SJCRH30 (cell line): ENCODE data around the gene RARB. TPM values are rescaled to one million over a fixed set of nuclear protein-coding genes. Genes with fewer than 3 reads are reported as not detected.

Experiments
- DNase-seq, 2 experiments: peaks; one replicate each; pipeline ENCODE4 v3.0.0-alpha.2; 2015 to 2020
- H3K27ac ChIP-seq: fragments of 250-450 bp; sonication (Bioruptor Pico); 2 replicates; pipeline ENCODE4 v1.5.1; 2020; ENCODE audit warnings: mild to moderate bottlenecking, moderate library complexity
- H3K27me3 ChIP-seq: fragments of 250-450 bp; sonication (Bioruptor Pico); 2 replicates; pipeline ENCODE4 v1.5.1; 2020; ENCODE audit warnings: mild to moderate bottlenecking, moderate library complexity
- H3K36me3 ChIP-seq: fragments of 250-450 bp; sonication (Bioruptor Pico); 2 replicates; pipeline ENCODE4 v1.5.1; 2020; ENCODE audit warnings: mild to moderate bottlenecking, moderate library complexity
- H3K4me1 ChIP-seq: fragments of 250-450 bp; sonication (Bioruptor Pico); 2 replicates; pipeline ENCODE4 v1.5.1; 2020; ENCODE audit warnings: mild to moderate bottlenecking, moderate library complexity
- H3K4me3 ChIP-seq: fragments of 250-450 bp; sonication (Bioruptor Pico); 2 replicates; pipeline ENCODE4 v1.5.1; 2020; ENCODE audit warnings: mild to moderate bottlenecking, moderate library complexity
- H3K9me3 ChIP-seq: fragments of 250-450 bp; sonication (Bioruptor Pico); replicated peaks from 2 replicates; pipeline ENCODE4 v1.5.1; 2020; ENCODE audit warnings: mild to moderate bottlenecking, moderate library complexity
- total RNA-seq: library from RNA; depleted of rRNA; stranded (reverse); fragments of >200 nt; shearing (Covaris generic); gene quantifications from 2 replicates; pipeline ENCODE4 v1.2.3, GENCODE V29; 2014

Gene RARB
- total RNA-seq, 1 experiment from 2014 or later = 0.18 TPM

DNA sequence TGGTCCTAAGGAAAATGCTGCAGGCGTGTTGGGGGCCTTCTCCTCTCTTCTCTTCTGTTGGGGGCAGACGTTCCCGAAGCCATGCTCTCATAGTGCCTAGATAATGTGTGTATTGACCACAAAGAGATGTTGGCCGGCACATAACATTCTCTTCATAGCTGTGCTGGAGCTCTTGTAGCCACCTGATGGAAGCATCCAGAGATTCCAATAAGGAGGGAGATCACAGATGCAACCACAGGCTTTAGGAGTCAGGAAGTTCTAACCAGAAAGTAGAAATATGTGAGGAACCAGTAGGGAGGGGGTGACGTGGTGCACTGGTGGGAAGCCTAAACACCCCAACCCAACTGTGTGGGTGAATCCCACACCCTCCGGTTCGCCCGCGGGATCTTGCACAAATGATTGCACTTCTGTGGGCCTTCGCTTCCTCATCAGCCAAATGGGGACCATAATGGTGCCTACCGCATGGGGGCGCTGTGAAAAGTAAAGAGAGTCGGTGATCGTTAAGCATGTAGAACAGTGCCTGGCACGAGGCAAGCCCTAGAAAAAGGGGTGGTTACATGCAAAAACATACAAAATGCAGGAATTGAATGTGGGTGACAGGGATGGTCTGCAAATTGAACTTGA, 148.9 kb downstream of the RARB start:
- no peak overlapping the region for H3K4me3 ChIP-seq
- H3K9me3 ChIP-seq = no peaks in the 10 kb centered on the region
- H3K27me3 ChIP-seq = no peaks in the 10 kb centered on the region
- H3K27ac ChIP-seq = no peak overlapping the region
- DNase-seq = peak; percentile 33 to 34
- H3K4me1 ChIP-seq = peaks cover 40% of the 10 kb centered on the region
- no peaks in the 10 kb centered on the region for H3K36me3 ChIP-seq

DNA sequence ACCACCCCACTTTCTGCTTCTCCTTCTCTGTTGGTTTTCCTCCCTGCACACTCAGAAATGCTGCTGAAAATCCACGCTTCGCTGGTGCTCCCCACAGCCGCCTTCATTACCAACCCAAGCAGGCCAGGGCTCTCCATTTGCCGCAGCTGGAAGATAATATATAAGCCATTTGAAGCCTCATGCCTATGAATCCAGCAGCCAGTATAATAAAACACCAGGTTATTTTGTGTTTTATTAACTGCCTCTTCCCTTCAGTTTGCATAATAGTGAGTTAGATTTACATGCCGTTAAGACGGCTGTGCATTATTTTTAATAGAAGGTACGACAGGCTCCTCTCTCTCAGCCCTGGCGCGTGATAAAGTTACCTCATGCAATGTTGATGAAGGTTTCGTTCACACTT, 150.0 kb downstream of the RARB start:
- no peaks in the 10 kb centered on the region for H3K36me3 ChIP-seq
- no peak overlapping the region for H3K27ac ChIP-seq
- H3K27me3 ChIP-seq = no peaks in the 10 kb centered on the region
- H3K9me3 ChIP-seq = no peaks in the 10 kb centered on the region
- peaks cover 47% of the 10 kb centered on the region for H3K4me1 ChIP-seq
- H3K4me3 ChIP-seq = no peak overlapping the region
- DNase-seq = no peak

DNA sequence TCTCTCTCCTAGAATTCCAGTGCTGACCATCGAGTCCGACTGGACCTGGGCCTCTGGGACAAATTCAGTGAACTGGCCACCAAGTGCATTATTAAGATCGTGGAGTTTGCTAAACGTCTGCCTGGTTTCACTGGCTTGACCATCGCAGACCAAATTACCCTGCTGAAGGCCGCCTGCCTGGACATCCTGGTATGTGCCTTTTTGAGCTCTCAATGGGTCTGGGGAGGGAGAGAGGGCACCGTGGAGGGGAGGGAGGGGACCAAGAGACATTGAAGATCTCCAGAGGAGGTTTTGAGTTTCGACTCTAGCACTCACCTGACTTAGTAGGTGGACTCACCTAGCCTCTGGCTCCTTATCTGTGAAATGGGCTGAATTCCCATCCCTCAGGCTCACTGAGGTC, 152.5 kb downstream of the RARB start:
- H3K9me3 ChIP-seq = no peaks in the 10 kb centered on the region
- no peak for DNase-seq
- H3K27ac ChIP-seq = no peak overlapping the region
- no peaks in the 10 kb centered on the region for H3K36me3 ChIP-seq
- no peak overlapping the region for H3K4me3 ChIP-seq
- peaks cover 38% of the 10 kb centered on the region for H3K4me1 ChIP-seq
- no peaks in the 10 kb centered on the region for H3K27me3 ChIP-seq

DNA sequence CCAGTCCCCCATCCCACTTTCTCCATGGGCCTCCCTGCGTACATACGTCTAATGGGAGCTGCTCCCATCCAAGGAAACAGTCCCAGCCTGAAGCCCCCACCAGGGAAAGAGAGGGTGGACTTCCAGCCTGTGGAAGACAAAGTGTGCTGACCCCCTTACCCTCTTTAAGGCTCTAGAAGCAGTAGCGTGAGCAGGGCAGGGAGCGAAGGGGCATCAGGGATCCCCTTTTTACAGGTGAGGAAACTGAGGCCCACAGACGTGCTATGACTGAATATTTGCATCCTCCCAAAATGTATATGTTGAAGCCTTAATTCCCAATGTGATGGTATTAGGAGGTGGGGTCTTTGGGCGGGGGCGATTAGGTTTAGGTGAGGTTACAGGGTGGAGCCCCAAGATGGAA, 153.3 kb downstream of the RARB start:
- Histone ChIP-seq H3K36me3 (no peaks in the 10 kb centered on the region), H3K9me3 (no peaks in the 10 kb centered on the region), H3K4me3 (no peak overlapping the region), H3K4me1 (peaks cover 37% of the 10 kb centered on the region), H3K27ac (peak overlapping the region; percentile 8; the same call in 1 of the 2 replicates), H3K27me3 (no peaks in the 10 kb centered on the region)
- DNase-seq = no peak

DNA sequence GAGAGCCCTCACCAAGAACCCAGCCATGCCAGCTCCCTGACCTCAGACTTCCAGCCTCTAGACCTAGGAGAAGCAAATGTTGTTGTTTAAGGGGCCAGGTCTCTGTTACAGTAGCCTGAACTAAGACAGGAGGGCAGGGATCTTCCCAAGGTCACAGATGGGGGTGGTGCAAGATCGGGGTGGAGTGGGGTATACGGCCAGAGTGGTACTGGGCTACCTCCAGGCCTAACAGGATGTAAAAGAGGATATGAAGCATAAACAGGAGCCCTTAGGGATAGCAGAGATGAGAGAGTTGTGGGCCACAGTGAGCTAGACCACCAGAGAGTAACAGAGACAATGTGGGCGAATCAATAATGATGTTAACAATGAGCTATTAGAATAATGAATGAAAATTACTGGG, 153.8 kb downstream of the RARB start:
- Histone ChIP-seq H3K4me3 (no peak overlapping the region), H3K27ac (peak overlapping the region; percentile 8), H3K27me3 (no peaks in the 10 kb centered on the region), H3K4me1 (peaks cover 32% of the 10 kb centered on the region), H3K36me3 (no peaks in the 10 kb centered on the region), H3K9me3 (no peaks in the 10 kb centered on the region)
- DNase-seq = no peak

DNA sequence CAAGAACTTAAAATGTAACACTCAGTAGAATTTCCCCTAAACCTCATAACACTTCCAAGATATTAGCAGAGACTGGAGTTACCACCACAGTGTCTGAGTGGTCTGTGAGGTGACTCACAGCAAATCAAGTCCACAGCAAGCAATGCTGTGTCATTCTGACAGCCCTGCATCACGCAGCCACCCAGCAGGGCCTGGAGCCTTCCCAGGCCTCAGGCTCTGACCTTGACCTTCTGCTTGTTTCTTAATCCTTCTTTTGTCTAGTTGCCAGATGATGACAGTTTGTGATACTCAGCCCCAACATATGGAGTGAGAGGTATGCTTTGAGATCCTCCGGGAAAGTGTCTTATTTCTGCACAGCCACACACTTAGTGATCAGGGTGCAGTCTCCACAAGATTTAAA, 154.2 kb downstream of the RARB start:
- peak overlapping the region; percentile 8 for H3K27ac ChIP-seq
- peak; percentile 68 to 70 for DNase-seq

DNA sequence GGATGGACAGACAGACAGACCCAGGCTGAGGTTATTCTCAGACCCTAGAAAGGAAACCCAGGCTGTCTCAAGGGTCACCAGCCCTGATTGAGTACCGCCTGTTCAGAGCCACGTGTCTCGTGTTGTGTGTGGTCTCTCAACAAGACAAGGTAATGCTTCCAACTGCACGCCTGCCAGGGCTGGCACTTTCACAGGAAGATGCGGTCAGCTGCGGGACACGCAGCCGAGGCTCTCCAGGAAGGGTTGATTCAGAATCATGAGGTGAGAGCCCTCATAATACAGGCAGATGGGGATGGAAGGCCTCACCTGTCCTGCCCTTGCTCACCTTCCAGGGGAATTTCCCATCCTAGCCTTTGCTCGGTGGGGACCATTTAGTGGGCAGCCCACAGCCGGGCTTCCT, 155.3 kb downstream of the RARB start:
- no peaks in the 10 kb centered on the region for H3K36me3 ChIP-seq
- no peaks in the 10 kb centered on the region for H3K9me3 ChIP-seq
- no peak overlapping the region for H3K27ac ChIP-seq
- peaks cover 28% of the 10 kb centered on the region for H3K4me1 ChIP-seq
- no peaks in the 10 kb centered on the region for H3K27me3 ChIP-seq
- DNase-seq = no peak
- H3K4me3 ChIP-seq = no peak overlapping the region

More for the DNA sequence above, 154.2 kb downstream of the RARB start:
- no peaks in the 10 kb centered on the region for H3K27me3 ChIP-seq
- peaks cover 28% of the 10 kb centered on the region for H3K4me1 ChIP-seq
- no peaks in the 10 kb centered on the region for H3K36me3 ChIP-seq
- no peaks in the 10 kb centered on the region for H3K9me3 ChIP-seq
- H3K4me3 ChIP-seq = no peak overlapping the region

DNA sequence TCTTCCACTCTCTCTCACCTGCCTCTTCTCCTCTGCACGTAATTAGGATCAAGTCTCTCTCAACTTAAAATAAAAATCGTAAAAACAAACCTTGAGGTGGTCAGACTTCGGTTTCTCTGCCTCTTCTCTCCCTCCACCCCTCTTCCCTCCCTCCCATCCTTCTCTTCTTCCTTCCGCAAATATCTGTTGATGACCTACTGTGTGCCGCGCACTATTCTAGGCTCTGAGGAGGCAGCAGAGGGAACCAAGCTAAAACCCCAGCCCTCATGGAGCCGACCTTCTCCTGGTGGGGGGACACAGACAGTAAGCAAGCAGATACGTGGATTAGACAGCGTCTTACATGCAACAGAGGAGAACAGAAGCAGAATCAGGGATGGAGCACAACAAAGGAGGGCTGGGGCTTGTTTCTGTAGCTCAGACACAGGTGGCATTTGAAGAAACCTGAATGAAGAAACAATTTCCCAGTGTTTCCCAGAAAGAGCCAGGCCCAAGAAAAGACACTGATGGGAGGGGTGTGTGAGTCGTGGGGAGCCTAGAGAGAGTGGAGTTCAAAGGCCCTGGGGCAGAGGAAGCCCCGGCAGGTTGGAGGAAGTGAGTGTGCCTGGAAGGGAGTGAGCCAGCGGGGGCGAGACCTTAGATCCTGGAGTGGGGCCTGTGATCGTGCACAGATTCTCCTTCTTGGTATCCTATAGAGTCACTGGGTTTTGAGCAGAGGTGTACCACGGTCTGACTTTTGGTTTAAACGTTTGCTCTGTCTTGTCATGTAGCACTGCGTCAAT, 156.1 kb downstream of the RARB start:
- H3K27me3 ChIP-seq = no peaks in the 10 kb centered on the region
- no peak overlapping the region for H3K27ac ChIP-seq
- H3K4me1 ChIP-seq = peaks cover 27% of the 10 kb centered on the region
- no peaks in the 10 kb centered on the region for H3K36me3 ChIP-seq
- H3K9me3 ChIP-seq = no peaks in the 10 kb centered on the region
- no peak overlapping the region for H3K4me3 ChIP-seq
- no peak for DNase-seq

DNA sequence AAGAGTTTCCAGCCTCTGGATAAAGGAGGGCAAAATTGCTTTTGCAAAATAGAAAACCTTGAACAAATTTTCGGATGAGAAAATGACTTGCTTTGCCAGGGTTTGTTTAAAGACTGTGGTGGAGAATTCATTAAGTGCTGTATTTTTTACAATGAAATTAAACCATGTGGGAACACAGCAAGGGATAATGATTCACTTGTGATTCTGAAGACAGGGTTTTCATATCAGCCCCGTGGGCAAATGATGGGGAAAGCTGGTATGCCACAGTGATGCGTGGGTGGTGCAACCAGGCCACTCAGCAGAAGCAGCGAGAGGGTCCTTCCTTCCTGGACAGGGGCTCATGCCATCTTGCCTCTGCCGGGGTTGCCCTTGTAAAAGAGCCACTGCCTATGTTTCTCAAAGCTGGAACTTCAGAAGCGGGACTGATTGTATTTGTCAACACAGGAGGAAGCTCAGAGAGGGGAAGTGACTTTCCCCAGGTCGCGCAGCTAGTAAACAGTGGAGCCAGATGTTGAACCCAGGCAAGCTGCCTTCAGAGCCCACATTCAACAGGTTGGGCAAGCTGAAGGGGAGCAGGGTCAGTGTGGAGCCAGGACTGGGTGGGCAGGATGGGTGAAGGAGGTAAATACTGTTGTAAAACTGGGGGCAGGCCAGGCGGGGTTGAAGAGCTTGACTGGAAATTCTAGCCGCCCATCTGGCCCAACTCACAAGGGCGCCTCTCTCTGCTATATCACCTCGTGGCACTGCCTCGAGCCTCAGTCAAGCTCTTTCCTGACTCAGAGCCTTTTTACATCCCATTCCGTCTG, 157.5 kb downstream of the RARB start:
- Histone ChIP-seq H3K27me3 (no peaks in the 10 kb centered on the region), H3K4me3 (no peak overlapping the region), H3K9me3 (no peaks in the 10 kb centered on the region), H3K36me3 (no peaks in the 10 kb centered on the region), H3K4me1 (peaks cover 19% of the 10 kb centered on the region), H3K27ac (no peak overlapping the region)
- no peak for DNase-seq

DNA sequence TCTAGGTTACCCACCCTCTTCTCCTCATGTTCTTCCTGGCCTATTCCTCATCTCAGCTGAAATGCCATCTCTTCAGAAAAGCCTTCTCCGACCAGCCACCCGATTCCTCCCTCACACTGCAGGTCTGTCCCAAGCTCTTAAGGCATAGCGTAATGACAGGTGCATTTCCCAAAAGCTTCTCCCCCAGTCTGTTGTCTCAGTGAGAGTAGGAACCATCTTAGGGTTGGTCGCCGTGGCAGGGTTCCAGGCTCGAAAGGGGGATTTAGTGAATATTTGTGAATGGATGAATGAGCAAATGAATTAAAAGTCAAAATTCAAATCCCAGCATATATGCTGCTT, 158.1 kb downstream of the RARB start:
- H3K36me3 ChIP-seq = no peaks in the 10 kb centered on the region
- no peak for DNase-seq
- H3K27ac ChIP-seq = no peak overlapping the region
- H3K9me3 ChIP-seq = no peaks in the 10 kb centered on the region
- no peak overlapping the region for H3K4me3 ChIP-seq
- peaks cover 19% of the 10 kb centered on the region for H3K4me1 ChIP-seq
- H3K27me3 ChIP-seq = no peaks in the 10 kb centered on the region

DNA sequence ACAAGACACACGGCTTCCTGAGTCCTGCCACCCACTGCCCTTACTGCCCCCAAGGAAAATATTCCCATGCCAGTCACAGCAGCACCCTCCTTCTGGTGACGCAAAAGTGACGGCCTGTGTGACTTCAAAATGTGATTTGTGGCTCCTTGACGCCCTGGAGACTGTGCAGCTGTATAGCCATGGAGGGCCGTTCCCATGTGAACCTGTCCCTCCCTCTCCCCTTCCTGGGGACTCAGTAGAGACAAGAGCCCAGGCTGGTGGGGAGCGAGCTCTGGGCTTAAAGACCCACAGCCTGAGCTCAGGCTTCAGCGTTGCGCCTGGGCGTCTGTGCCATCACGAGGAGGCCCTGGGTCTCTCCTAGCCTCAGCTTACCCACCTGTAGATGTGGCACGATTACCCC, 158.5 kb downstream of the RARB start:
- peaks cover 16% of the 10 kb centered on the region for H3K4me1 ChIP-seq
- H3K27me3 ChIP-seq = no peaks in the 10 kb centered on the region
- no peak overlapping the region for H3K27ac ChIP-seq
- H3K36me3 ChIP-seq = no peaks in the 10 kb centered on the region
- H3K9me3 ChIP-seq = no peaks in the 10 kb centered on the region
- H3K4me3 ChIP-seq = no peak overlapping the region
- no peak for DNase-seq

DNA sequence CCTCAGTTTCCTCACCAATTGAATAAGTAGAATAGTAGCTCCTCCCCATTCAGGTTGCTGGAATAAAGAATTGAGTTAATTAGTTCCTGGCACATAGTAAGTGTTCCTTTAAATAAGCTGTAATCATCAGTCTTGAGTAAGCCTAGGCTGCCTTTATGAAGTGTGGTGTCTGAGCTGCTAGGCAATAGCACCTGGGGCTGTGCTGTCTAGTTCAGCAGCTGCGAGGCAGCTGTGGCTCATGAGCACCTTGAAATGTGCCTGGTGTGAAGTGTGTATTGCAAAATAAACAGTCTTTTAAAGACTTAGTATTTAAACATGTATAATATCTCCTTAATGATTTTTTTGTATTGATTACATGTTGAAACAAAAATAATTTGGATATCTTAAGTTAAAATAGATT, 159.0 kb downstream of the RARB start:
- no peaks in the 10 kb centered on the region for H3K27me3 ChIP-seq
- no peak for DNase-seq
- H3K4me3 ChIP-seq = no peak overlapping the region
- no peaks in the 10 kb centered on the region for H3K9me3 ChIP-seq
- no peak overlapping the region for H3K27ac ChIP-seq
- peaks cover 11% of the 10 kb centered on the region for H3K4me1 ChIP-seq
- H3K36me3 ChIP-seq = no peaks in the 10 kb centered on the region

DNA sequence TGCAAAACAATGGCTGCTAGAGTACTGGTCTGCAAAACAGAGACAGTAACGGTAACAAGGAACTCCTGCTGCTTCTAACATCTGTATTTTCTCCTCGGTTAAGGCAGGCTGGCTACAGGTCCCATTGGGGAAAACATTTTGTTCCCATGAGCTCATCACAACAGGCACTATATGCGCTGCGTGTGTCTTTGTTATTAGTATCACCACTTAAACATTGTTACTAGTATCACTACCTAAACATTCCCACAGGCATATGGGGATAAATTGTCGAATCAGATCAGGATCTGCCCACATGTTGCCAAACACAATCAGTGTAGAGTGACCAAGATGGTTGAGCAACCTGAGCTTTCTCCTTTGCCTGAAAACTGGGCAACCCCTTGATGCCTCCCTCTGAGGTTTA, 159.5 kb downstream of the RARB start:
- no peak for DNase-seq
- H3K4me1 ChIP-seq = peaks cover 7% of the 10 kb centered on the region
- no peaks in the 10 kb centered on the region for H3K27me3 ChIP-seq
- no peak overlapping the region for H3K27ac ChIP-seq
- no peaks in the 10 kb centered on the region for H3K9me3 ChIP-seq
- no peaks in the 10 kb centered on the region for H3K36me3 ChIP-seq
- no peak overlapping the region for H3K4me3 ChIP-seq

DNA sequence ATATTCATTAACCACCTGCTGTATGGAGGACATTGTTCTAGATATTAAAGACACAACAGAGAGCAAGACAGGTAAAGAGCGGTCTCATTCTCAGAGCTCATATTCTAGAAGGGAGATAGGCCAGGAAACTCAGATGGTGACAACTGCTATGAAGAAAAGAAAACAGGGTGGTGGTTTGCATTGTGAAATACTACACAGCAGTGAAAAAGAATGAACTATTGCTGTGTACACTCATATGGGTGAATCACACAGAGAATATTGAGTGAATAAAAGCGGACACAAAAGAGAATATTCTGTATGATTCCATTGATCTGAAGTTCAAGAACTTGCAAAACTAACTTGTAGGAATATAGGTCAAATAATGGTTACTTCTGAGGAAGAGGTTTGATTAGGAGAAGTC, 159.9 kb downstream of the RARB start:
- Histone ChIP-seq H3K27ac (no peak overlapping the region), H3K36me3 (no peaks in the 10 kb centered on the region), H3K4me1 (peaks cover 2% of the 10 kb centered on the region; the same call in 1 of the 2 replicates), H3K4me3 (no peak overlapping the region), H3K9me3 (no peaks in the 10 kb centered on the region), H3K27me3 (no peaks in the 10 kb centered on the region)
- DNase-seq = no peak

DNA sequence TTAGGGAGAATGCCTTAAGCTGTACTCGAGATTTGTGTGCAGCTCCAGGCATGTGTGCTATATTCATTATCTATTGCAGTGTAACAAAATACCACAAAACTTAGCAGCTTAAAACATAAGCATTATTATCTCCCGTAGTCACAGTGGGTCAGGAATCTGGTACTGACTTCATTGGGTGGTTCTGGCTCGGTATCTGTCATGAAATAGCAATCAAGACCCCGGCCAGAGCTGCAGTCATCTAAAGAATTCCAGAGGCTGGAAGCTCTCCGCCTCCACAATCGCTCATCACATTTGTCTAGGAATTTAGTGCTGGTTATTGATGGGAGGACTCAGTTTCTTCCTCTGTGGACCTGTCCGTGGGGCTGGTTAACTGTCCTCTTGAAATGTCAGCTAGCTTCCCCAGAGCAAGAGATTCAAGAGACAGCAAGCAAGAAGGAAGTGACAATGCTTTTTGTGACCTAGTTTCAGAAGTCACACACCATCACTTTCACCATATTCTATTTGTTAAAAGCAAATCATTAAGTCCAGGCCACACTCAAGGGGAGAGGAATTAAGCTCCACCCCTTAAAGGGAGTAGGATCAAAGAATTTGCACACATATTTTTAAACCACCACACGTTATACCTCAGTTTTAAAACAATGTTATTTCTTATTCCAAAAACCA, 160.5 kb downstream of the RARB start:
- no peak for DNase-seq
- Histone ChIP-seq H3K4me3 (no peak overlapping the region), H3K9me3 (no peaks in the 10 kb centered on the region), H3K27me3 (no peaks in the 10 kb centered on the region), H3K27ac (no peak overlapping the region), H3K36me3 (no peaks in the 10 kb centered on the region), H3K4me1 (no peaks in the 10 kb centered on the region)
